HepG2 (cell line): Measurements from ENCODE around the gene USP2.

ENCODE experiments used
- ARID3A ChIP-seq: IDR thresholded peaks from 2 replicates; pipeline ENCODE4 v1.6.1; 2012; ENCODE audit warnings: low read depth, low read length, improper control_type of control experiment
- CTCF ChIP-seq: sonication (generic); formaldehyde crosslinking; IDR thresholded peaks from 2 replicates; pipeline ENCODE4 v1.5.0; 2020; ENCODE audit warnings: mild to moderate bottlenecking, missing genetic modification reagents, moderate library complexity
- HNRNPL ChIP-seq: fragments of 200-400 bp; formaldehyde crosslinking; IDR thresholded peaks from 2 replicates; pipeline ENCODE4 v1.6.1; 2017; ENCODE audit warnings: mild to moderate bottlenecking, low read depth, low read length
- MAFG ChIP-seq: sonication (generic); formaldehyde crosslinking; IDR thresholded peaks from 2 replicates; pipeline ENCODE4 v1.5.1; 2020; ENCODE audit warnings: mild to moderate bottlenecking, missing genetic modification reagents

- TF ChIP-seq CTCF (CRISPR knock-in tag) (no peak), ARID3A (no peak), HNRNPL (no peak), MAFG (CRISPR knock-in tag) (no peak)
Observed at GRCh38 chr11:119342023-119342300, 39.5 kb downstream of the USP2 start.
